ENCODE measurements around the gene TRPM8. TPM values are rescaled to one million over a fixed set of nuclear protein-coding genes. Genes with fewer than 3 reads are reported as not detected.
A peak's percentile ranks its signal among the peaks of the same experiment; 100 is the strongest.
"Not testable (repeated sequence)": the region's sequence is repeated elsewhere in the genome, so short reads cannot be mapped to it uniquely, and the experiment has no call there.

The TRPM8 gene
- 0.19 TPM for total RNA-seq
- 0.59 TPM for polyA plus RNA-seq
- long read RNA-seq, donor 1 = 0 reads
- long read RNA-seq, donor 2 = 0 reads
- long read RNA-seq, donor 3 = 0 reads
- long read RNA-seq, donor 4 = 0 reads
- long read RNA-seq, donor 5 = 0 reads
- long read RNA-seq, donor 6 = 0 reads
- long read RNA-seq, donor 7 = 0 reads
- long read RNA-seq, donor 8 = 0 reads
- long read RNA-seq, donor 9 = 0 reads
- long read RNA-seq, donor 10 = 0 reads

GRCh38 chr2:233917116-233917515 is at the start of gene TRPM8:
Gene TRPM8 (plus strand): TSS chr2:233917373. CDS start chr2:233926538, 9,165 bp downstream.
- H3K27me3 ChIP-seq (ENCODE audit: control insufficient read depth in 2 of 2, insufficient read depth in 1 of 2, low read length in 1 of 2) = no peaks in the 10 kb centered on the region
- H3K36me3 ChIP-seq (ENCODE audit: control insufficient read depth in 2 of 2, insufficient read depth in 2 of 2, low read length in 1 of 2) = no peaks in the 10 kb centered on the region
- DNase-seq (ENCODE audit: low read depth in 6 of 9, low spot score in 9 of 9) = no peak
- H3K9me3 ChIP-seq (ENCODE audit: control insufficient read depth in 2 of 2, insufficient read depth in 1 of 2, low read length in 1 of 2) = no peaks in the 10 kb centered on the region
- H3K27ac ChIP-seq (ENCODE audit: low read depth in 1 of 2, low read length in 1 of 2) = no peak within 1 kb of the TSS
- no peak within 1 kb of the TSS for H3K4me3 ChIP-seq (ENCODE audit: low read length in 2 of 2)
- WGBS = 54% methylated on average over 5 of the region's 5 CpGs
- no peaks in the 10 kb centered on the region for H3K4me1 ChIP-seq (ENCODE audit: control insufficient read depth in 2 of 2, insufficient read depth in 2 of 2, low read length in 2 of 2)

- WGBS = 12% methylated on average over 50 of the region's 50 CpGs
- Histone ChIP-seq H3K36me3 (ENCODE audit: control insufficient read depth in 2 of 2, insufficient read depth in 2 of 2, low read length in 1 of 2) (no peaks in the 10 kb centered on the region), H3K27ac (ENCODE audit: low read depth in 1 of 2, low read length in 1 of 2) (peak within 1 kb of the TSS; percentile 50 to 65), H3K27me3 (ENCODE audit: control insufficient read depth in 2 of 2, insufficient read depth in 1 of 2, low read length in 1 of 2) (no peaks in the 10 kb centered on the region), H3K4me1 (ENCODE audit: control insufficient read depth in 2 of 2, insufficient read depth in 2 of 2, low read length in 2 of 2) (peaks cover 0 to 3% of the 10 kb centered on the region in 2 donors), H3K9me3 (ENCODE audit: control insufficient read depth in 2 of 2, insufficient read depth in 1 of 2, low read length in 1 of 2) (peaks cover 0 to 2% of the 10 kb centered on the region in 2 donors), H3K4me3 (ENCODE audit: low read length in 2 of 2) (peak within 1 kb of the TSS; percentile 57 to 68)
- DNase-seq (ENCODE audit: low read depth in 6 of 9, low spot score in 9 of 9) = peak; percentile 42 to 80 (median 53)
These were observed 49.1 kb upstream of the TRPM8 start, which contains the start of gene MSL3B for GRCh38 chr2:233867993-233868532. Gene MSL3B (minus strand): TSS chr2:233868386.

GRCh38 chr2:233871432-233871831 is 45.7 kb upstream of the TRPM8 start:
- Histone ChIP-seq H3K9me3 (ENCODE audit: control insufficient read depth in 2 of 2, insufficient read depth in 1 of 2, low read length in 1 of 2) (peaks cover 0 to 1% of the 10 kb centered on the region in 2 donors), H3K4me3 (ENCODE audit: low read length in 2 of 2) (no peak overlapping the region), H3K27ac (ENCODE audit: low read depth in 1 of 2, low read length in 1 of 2) (no peak overlapping the region), H3K4me1 (ENCODE audit: control insufficient read depth in 2 of 2, insufficient read depth in 2 of 2, low read length in 2 of 2) (peaks cover 0 to 3% of the 10 kb centered on the region in 2 donors), H3K36me3 (ENCODE audit: control insufficient read depth in 2 of 2, insufficient read depth in 2 of 2, low read length in 1 of 2) (no peaks in the 10 kb centered on the region), H3K27me3 (ENCODE audit: control insufficient read depth in 2 of 2, insufficient read depth in 1 of 2, low read length in 1 of 2) (peaks cover 0 to 3% of the 10 kb centered on the region in 2 donors)
- WGBS = 66% methylated on average over 4 of the region's 4 CpGs
- no peak for DNase-seq (ENCODE audit: low read depth in 6 of 9, low spot score in 9 of 9)

- not testable (repeated sequence) for DNase-seq (ENCODE audit: low read depth in 6 of 9, low spot score in 9 of 9); H3K27me3 ChIP-seq (ENCODE audit: control insufficient read depth in 2 of 2, insufficient read depth in 1 of 2, low read length in 1 of 2); H3K4me1 ChIP-seq (ENCODE audit: control insufficient read depth in 2 of 2, insufficient read depth in 2 of 2, low read length in 2 of 2); H3K9me3 ChIP-seq (ENCODE audit: control insufficient read depth in 2 of 2, insufficient read depth in 1 of 2, low read length in 1 of 2); H3K36me3 ChIP-seq (ENCODE audit: control insufficient read depth in 2 of 2, insufficient read depth in 2 of 2, low read length in 1 of 2); H3K27ac ChIP-seq (ENCODE audit: low read depth in 1 of 2, low read length in 1 of 2); H3K4me3 ChIP-seq (ENCODE audit: low read length in 2 of 2)
- 6% methylated on average over 2 of the region's 2 CpGs for WGBS
These were observed 45.0 kb upstream of the TRPM8 start for GRCh38 chr2:233872125-233872524.

GRCh38 chr2:233882353-233882752 is 34.8 kb upstream of the TRPM8 start:
- Histone ChIP-seq H3K27me3 (ENCODE audit: control insufficient read depth in 2 of 2, insufficient read depth in 1 of 2, low read length in 1 of 2) (peaks cover under 1 to 2% of the 10 kb centered on the region in 2 donors), H3K4me1 (ENCODE audit: control insufficient read depth in 2 of 2, insufficient read depth in 2 of 2, low read length in 2 of 2) (no peaks in the 10 kb centered on the region), H3K9me3 (ENCODE audit: control insufficient read depth in 2 of 2, insufficient read depth in 1 of 2, low read length in 1 of 2) (no peaks in the 10 kb centered on the region), H3K27ac (ENCODE audit: low read depth in 1 of 2, low read length in 1 of 2) (no peak overlapping the region), H3K4me3 (ENCODE audit: low read length in 2 of 2) (no peak overlapping the region), H3K36me3 (ENCODE audit: control insufficient read depth in 2 of 2, insufficient read depth in 2 of 2, low read length in 1 of 2) (no peaks in the 10 kb centered on the region)
- DNase-seq (ENCODE audit: low read depth in 6 of 9, low spot score in 9 of 9) = no peak

- Histone ChIP-seq H3K4me1 (ENCODE audit: control insufficient read depth in 2 of 2, insufficient read depth in 2 of 2, low read length in 2 of 2) (no peaks in the 10 kb centered on the region), H3K4me3 (ENCODE audit: low read length in 2 of 2) (no peak overlapping the region), H3K27me3 (ENCODE audit: control insufficient read depth in 2 of 2, insufficient read depth in 1 of 2, low read length in 1 of 2) (peaks cover 0 to 3% of the 10 kb centered on the region in 2 donors), H3K36me3 (ENCODE audit: control insufficient read depth in 2 of 2, insufficient read depth in 2 of 2, low read length in 1 of 2) (no peaks in the 10 kb centered on the region), H3K27ac (ENCODE audit: low read depth in 1 of 2, low read length in 1 of 2) (no peak overlapping the region), H3K9me3 (ENCODE audit: control insufficient read depth in 2 of 2, insufficient read depth in 1 of 2, low read length in 1 of 2) (no peaks in the 10 kb centered on the region)
- 95% methylated on average over 2 of the region's 2 CpGs for WGBS
- no peak for DNase-seq (ENCODE audit: low read depth in 6 of 9, low spot score in 9 of 9)
These were observed 24.4 kb upstream of the TRPM8 start for GRCh38 chr2:233892793-233893192.

GRCh38 chr2:233896253-233896652 is 20.9 kb upstream of the TRPM8 start:
- not testable (repeated sequence) for H3K36me3 ChIP-seq (ENCODE audit: control insufficient read depth in 2 of 2, insufficient read depth in 2 of 2, low read length in 1 of 2); H3K4me1 ChIP-seq (ENCODE audit: control insufficient read depth in 2 of 2, insufficient read depth in 2 of 2, low read length in 2 of 2); DNase-seq (ENCODE audit: low read depth in 6 of 9, low spot score in 9 of 9); H3K27ac ChIP-seq (ENCODE audit: low read depth in 1 of 2, low read length in 1 of 2); H3K9me3 ChIP-seq (ENCODE audit: control insufficient read depth in 2 of 2, insufficient read depth in 1 of 2, low read length in 1 of 2); H3K4me3 ChIP-seq (ENCODE audit: low read length in 2 of 2); H3K27me3 ChIP-seq (ENCODE audit: control insufficient read depth in 2 of 2, insufficient read depth in 1 of 2, low read length in 1 of 2)
- 90% methylated on average over 2 of the region's 2 CpGs for WGBS

GRCh38 chr2:233901367-233901766 is 15.8 kb upstream of the TRPM8 start:
- no peak overlapping the region for H3K4me3 ChIP-seq (ENCODE audit: low read length in 2 of 2)
- 86% methylated on average over 4 of the region's 4 CpGs for WGBS
- H3K27me3 ChIP-seq (ENCODE audit: control insufficient read depth in 2 of 2, insufficient read depth in 1 of 2, low read length in 1 of 2) = peaks cover 0 to 5% of the 10 kb centered on the region in 2 donors
- H3K4me1 ChIP-seq (ENCODE audit: control insufficient read depth in 2 of 2, insufficient read depth in 2 of 2, low read length in 2 of 2) = no peaks in the 10 kb centered on the region
- no peaks in the 10 kb centered on the region for H3K9me3 ChIP-seq (ENCODE audit: control insufficient read depth in 2 of 2, insufficient read depth in 1 of 2, low read length in 1 of 2)
- no peaks in the 10 kb centered on the region for H3K36me3 ChIP-seq (ENCODE audit: control insufficient read depth in 2 of 2, insufficient read depth in 2 of 2, low read length in 1 of 2)
- no peak overlapping the region for H3K27ac ChIP-seq (ENCODE audit: low read depth in 1 of 2, low read length in 1 of 2)
- no peak for DNase-seq (ENCODE audit: low read depth in 6 of 9, low spot score in 9 of 9)

GRCh38 chr2:233901884-233902283 is 15.3 kb upstream of the TRPM8 start:
- Histone ChIP-seq H3K4me1 (ENCODE audit: control insufficient read depth in 2 of 2, insufficient read depth in 2 of 2, low read length in 2 of 2) (no peaks in the 10 kb centered on the region), H3K36me3 (ENCODE audit: control insufficient read depth in 2 of 2, insufficient read depth in 2 of 2, low read length in 1 of 2) (no peaks in the 10 kb centered on the region), H3K9me3 (ENCODE audit: control insufficient read depth in 2 of 2, insufficient read depth in 1 of 2, low read length in 1 of 2) (no peaks in the 10 kb centered on the region), H3K27me3 (ENCODE audit: control insufficient read depth in 2 of 2, insufficient read depth in 1 of 2, low read length in 1 of 2) (peaks cover 0 to 5% of the 10 kb centered on the region in 2 donors), H3K27ac (ENCODE audit: low read depth in 1 of 2, low read length in 1 of 2) (no peak overlapping the region), H3K4me3 (ENCODE audit: low read length in 2 of 2) (no peak overlapping the region)
- 96% methylated on average over 4 of the region's 4 CpGs for WGBS
- DNase-seq (ENCODE audit: low read depth in 6 of 9, low spot score in 9 of 9) = no peak

Measured in thymus (tissue), 14 donors.